Activated T-cell treated with anti-CD3 and anti-CD28 coated beads, Interleukin-2, amount 50 U/mL, for 48 hours (primary cell): Measurements from ENCODE around the gene ZNF850.
"Not testable (repeated sequence)": the region's sequence is repeated elsewhere in the genome, so short reads cannot be mapped to it uniquely, and the experiment has no call there.

Source experiments
- DNase-seq, 2 experiments: peaks; one replicate each; pipeline ENCODE4 v3.0.0-alpha.2; 2020

The ZNF850 gene

DNA sequence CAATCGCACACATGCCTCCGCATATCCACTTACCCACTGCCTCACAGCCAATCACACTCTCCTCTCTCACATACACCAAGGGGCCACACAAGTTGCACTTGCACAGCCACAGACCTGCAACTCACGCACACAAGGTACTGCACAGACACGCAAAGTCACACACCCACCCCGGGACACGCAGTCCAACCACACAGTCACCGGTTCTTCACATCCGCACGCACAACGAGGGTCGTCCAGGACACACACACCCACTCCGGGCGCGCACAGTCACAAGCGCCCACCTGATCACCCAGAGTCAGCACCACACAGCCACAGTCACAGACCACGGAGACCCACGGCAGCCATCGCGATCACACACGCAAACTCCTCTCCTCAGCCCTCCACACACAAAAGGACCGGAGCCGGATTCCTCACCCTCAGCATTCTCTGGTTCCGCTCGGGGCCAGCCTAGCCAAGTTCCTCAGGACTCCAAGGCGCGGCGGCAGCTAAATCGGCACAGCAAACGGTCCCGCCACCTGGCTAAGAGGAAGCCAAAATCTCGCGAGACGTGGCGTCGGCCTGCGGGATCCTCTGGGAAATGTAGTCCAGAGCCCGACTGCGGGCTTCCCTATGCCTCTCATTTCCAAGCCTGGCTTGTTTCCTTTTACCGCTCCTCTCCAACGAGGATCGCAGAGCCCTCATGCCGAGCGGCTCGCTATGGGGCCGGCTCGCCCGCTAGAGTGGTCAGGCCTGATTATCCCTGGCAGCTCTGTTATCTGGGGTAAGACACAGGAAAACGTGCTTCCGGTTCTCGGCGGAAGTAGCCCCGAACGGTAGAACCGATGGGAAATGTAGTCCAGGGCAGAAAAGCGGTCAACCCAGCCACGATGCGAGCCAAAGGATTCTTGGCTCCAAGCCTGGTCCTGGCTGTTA lies at the start of gene ZNF850:
Gene ZNF850, minus strand, starts transcription at position 497 of the 912 bp plus-strand sequence. CDS start 10,201 bp downstream, outside the sequence.
- DNase-seq: peak; percentile 96

DNA sequence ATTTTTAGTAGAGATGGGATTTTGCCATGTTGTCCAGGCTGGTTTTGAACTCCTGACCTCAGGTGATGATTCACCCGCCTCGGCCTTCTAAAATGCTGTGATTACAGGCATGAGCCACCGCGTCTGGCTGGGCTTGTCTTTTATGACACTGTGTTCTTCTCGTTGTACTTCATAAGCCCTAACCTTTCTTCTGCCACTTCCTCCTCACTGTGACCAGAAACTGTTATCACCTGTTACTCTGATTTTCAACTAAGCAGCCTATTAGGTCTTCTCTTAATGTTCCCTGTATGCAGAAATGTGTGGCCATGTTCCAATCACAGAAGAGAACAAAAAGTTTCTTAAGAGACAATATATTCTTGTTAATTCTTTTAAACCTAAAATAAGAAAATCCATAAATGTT lies 49.2 kb upstream of the ZNF850 start:
- DNase-seq: no peak

DNA sequence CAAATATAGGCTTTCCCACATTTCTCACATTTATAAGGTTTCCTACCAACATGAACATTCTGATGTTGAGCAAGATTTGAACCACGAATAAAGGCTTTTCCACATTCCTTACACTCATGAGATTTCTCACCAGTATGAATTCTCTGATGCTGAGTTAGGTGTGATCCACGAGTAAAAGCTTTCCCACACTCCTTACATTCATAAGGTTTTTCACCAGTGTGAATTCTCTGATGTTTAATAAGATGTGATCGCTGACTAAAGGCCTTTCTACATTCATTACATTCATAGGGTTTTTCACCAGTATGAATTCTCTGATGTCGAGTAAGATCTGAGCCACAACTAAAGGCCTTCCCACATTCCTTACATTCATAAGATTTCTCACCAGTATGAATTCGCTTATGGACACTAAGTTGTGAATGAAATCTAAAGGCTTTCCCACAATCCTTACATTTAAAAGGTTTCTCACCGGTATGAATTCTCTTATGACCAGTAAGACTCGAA lies 46.6 kb upstream of the ZNF850 start:
- no peak for DNase-seq

DNA sequence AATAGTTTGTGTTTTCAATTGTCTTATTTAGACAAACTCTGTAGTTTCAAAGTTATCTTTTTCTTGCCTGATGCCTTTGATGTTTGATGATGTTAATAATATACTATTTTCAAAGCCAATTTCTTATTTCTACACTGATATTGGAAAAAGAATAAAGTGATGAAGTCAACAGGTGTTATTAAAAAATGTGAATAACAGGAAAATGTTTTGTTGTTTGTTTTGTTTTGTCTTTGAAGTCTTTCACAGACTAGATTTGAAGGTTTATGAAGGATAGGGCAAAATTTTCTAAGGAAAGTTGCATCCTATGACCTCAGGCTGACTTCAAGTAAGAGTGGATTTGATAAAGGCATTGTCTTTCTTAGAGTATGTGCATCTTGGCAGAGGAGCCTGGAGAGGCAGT lies 34.4 kb upstream of the ZNF850 start:
- no peak for DNase-seq

DNA sequence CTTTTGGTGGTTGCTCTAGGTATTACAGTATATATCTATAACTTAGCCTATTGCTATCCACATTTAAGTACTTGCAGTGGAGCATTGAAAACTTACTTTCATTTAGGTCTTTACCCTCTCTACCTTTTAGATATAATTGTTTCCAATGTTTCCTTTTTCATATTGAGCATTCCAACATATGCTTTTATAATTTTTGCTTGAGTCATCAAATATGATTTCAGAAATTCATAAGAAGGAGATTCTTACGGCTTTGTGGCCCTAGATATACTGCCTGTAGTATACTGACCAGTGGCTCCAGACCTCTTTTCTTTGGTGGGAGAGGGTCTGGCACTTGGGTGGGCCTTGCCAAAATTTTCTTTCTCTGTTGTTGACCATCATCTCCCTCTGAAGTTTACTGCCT lies 32.8 kb upstream of the ZNF850 start:
- DNase-seq: no peak

DNA sequence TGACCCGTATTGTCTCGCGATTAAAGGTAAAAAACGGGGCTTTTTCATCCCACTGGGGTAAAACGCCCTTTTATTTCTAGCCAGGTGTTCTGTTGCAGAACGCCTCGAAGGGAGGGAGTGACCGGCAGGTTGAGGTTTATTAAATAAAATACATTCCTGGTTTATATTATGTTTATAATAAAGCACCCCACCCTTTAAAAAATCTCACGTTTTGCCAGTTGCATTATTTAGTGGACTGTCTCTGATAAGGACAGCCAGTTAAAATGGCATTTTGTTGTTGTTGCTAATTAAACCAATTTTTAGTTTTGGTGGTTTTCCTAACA lies 25.1 kb upstream of the ZNF850 start:
- no peak for DNase-seq

DNA sequence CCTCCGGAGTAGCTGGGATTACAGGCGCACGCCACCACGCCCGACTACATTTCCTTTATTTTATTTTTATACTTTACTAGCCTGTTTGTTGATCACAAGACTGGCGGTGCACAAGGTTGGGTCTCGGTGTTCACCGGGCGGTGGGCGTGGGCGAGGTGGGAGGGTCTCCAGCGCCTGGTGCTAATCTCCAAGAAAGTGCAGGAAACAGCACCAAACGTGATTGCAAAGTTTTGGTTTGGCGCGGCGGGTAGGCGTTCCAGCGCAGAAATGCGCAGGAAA lies 24.0 kb upstream of the ZNF850 start:
- no peak for DNase-seq

DNA sequence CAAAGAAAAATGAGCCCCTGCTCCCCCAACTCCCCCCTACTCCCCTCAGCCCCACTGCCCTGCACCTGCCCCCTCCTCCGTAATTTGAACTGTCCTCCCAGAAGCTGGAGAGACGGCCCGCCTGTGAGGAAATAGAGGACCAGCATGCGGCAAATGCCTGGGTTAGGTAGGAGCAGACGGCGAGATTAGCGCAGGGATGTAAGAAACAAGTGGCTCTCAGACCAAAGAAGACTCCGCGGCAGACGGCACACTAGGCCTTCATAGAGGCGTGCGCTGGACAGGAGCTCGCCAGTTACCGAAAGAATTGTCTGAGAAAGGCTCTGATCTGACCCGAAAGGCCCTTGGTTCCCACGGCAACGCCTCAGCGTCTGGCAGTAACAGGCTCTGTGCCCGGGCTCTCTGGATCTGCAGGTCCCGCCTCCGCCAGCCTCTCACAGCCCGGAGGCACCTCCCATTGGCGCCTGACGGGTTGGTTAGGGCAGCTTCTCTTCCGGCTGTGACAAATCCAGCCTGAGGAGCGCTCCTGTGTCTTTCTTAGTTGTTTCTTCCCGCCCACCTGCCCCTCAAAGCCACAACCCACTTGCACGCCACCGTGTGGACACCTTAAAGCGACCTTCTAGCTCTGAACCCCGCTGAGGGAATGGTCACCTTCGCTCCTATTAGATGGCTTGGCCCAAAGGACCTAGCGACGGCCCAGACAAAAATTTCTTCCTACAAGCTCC lies 19.0 kb upstream of the ZNF850 start:
- peak; percentile 26 to 32 for DNase-seq

DNA sequence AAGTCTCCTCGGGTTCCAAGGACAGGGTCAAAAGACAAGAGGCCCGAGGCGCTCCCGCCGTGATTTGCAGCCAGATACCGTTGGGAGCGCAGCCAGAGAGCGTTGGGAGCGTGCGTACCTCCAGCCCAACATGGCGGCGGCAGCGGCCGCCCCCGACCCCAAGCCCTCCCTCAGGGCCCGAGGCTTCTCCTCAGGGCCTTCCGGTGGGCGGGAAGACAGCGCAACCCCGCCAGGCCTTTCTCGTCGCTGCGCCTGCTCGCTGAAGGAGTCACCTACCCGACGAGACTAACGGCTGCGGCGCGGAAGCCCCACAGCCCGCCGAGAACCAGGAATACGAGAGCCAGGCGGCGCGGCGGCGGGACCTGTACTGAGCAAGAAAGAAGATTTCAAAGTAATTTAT lies 3.2 kb upstream of the ZNF850 start:
- DNase-seq: no peak

DNA sequence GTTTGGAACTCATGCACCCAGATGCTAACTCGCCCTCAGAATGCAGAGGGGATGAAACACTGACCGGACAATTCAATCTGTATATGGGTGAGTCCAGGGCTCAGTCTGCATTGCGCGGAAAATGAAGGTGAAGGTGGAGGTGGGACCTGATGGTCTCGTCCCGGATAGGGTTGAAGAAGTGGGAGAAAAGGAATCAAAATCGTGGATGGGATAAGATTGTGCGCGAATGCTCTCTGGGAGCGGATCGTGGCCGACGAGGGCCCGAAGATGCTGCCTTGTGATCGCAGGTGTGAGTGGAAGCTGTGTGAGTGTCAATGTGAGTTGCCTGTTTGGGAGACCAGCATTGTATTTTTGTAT lies 594 bp upstream of the ZNF850 start:
- no peak for DNase-seq

DNA sequence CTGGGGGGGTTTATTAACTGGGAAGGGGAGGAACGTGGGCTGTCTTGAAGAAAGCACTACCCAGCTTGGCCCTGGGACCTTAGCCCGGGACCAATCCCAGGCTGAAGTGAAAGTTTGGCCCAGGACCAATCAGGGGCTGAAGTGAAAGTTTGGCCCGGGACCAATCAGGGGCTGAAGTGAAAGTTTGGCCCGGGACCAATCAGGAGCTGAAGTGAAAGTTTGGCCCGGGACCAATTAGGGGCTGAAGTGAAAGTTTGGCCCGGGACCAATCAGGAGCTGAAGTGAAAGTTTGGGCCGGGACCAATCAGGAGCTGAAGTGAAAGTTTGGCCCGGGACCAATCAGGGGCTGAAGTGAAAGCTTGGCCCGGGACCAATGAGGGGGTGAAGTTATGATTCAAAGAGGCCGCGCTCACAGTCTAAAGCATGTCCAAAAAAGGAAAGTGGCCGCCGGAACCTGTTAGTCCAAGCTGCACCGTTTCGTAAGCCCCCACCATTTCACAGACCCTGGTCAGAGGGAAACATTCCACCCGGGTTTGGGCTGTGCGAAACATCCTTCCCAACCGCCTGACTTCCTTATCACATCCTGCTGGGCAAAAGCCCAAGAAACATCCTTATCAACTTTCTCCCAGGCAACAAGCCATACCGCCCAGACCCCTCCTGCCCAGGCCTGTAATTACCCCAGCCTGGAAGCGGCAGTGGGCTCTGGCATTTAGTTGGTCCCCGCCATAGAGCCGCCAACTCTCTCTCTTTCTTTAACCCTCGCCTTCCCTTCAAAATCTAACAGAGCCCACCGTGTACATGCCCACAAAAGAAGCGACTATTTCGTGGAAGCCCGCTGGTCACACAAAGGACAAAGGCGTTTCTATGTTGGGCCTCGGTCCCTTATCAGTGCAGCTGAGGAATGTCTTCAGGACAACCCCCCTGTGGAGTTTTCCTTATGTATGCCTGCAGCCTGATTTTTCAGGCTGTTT lies 1.1 kb downstream of the ZNF850 start:
- DNase-seq: peak; percentile 40 to 55

DNA sequence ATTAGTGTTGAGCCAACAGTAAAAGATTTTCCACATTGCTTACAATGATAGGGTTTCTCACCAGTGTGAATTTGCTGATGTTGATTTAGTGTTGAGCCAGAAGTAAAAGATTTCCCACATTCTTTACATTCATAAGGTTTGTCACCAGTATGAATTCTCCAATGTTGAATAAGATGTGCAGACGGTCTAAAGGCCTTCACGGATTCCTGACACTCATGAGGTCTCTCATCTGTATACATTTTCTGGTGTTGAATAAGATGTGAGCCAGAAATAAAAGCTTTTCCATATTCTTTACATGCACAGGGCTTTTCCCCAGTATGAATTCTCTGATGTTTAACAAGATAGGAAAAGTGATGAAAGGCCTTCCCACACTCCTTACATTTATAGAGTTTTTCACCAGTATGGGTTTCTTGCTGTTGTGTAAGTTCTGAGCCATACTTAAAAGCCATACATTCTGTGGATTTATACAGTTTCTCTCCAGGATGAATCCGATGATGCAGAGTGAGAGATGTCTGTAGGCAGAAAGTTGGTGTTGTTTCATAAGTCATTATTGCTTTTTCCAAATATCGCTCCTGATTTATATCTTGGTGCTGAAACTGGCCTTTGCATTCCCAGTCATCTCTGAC lies 22.4 kb downstream of the ZNF850 start:
- no peak for DNase-seq

DNA sequence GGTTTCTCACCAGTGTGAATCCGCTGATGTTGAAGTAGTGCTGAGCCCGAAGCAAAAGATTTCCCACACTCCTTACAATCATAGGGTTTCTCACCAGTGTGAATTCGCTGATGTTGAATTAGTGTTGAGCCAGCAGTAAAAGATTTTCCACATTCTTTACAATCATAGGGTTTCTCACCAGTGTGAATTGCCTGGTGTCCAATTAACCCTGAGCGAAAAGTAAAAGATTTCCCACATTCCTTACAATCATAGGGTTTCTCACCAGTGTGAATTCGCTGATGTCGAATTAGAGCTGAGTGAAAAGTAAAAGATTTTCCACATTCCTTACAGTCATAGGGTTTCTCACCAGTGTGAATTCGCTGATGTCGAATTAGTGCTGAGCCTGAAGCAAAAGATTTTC lies 23.0 kb downstream of the ZNF850 start:
- DNase-seq: not testable (repeated sequence)

DNA sequence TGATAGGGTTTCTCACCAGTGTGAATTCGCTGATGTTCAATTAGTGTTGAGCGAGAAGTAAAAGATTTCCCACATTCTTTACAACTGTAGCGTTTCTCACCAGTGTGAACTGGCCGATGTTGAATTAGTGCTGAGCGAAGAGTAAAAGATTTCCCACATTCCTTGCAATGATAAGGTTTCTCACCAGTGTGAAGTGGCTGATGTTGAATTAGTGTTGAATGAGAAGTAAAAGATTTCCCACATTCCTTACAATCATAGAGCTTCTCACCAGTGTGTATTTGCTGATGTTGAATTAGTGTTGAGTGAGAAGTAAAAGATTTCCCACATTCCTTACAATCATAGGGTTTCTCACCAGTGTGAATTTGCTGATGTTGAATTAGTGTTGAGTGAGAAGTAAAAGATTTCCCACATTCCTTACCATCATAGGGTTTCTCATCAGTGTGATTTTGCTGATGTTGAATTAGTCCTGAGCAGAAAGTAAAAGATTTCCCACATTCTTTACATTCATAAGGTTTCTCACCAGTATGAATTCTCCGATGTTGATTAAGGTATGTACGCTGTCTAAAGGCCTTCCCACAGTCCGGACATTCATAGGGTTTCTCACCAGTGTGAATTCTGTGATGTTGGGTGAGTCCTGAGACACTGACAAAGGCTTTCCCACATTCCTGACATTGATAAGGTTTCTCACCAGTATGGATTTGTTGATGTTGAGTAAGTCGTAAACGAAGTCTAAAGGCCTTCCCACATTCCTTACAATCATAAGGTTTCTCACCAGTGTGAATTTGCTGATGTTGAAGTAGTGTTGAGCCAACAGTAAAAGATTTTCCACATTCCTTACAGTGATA lies 24.0 kb downstream of the ZNF850 start:
- DNase-seq: no peak

DNA sequence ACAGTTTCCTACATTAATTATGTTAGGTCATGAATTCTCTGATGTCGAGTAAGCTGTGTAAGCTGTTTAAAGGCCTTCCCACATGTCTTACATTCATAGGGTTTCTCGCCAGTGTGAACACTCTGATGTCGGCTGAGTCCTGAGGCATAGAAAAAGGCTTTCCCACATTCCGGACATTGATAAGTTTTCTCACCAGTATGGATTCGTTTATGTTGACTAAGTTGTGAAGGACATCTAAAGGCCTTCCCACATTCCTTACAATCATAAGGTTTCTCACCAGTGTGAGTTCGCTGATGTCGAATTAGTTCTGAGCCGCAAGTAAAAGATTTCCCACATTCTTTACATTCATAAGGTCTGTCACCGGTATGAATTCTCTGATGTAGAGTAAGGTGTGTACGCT lies 24.9 kb downstream of the ZNF850 start:
- DNase-seq: no peak

DNA sequence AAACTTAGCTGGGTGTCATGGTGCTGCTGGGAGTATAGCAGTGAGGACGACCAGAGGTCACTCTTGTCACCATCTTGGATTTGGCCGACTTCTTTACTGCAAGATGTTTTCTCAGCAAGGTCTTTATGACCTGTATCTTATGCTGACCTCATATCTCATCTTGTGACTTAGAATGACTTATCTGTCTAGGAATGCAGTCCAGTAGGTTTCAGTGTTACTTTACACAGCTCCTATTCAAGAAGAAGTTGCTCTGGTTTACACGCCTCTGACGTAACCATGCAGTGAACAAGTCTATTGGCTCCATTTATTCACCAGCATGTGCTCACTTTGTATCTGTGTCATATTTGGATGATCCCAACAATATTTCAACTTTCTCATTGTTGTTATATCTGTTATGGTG lies 26.7 kb downstream of the ZNF850 start:
- DNase-seq: no peak

DNA sequence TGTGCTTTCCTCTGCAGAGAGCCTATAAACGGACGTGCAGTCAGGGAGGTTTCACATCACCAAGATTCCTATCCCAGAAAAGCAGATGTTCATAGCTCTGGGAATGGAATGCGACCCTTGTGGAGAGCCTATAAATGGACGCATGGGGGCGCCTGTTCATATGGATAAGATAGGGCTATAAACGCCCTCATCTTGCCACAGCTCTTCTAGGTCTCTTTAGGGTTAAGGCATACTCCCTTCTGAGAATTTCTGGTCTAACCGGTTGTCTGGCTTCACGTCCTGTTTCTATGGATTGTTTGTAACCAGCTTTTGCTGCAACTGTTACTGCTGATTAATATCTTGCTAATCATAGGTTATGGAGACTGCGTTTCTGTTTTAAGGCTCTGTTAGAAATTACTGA lies 36.4 kb downstream of the ZNF850 start:
- DNase-seq: not testable (repeated sequence)

DNA sequence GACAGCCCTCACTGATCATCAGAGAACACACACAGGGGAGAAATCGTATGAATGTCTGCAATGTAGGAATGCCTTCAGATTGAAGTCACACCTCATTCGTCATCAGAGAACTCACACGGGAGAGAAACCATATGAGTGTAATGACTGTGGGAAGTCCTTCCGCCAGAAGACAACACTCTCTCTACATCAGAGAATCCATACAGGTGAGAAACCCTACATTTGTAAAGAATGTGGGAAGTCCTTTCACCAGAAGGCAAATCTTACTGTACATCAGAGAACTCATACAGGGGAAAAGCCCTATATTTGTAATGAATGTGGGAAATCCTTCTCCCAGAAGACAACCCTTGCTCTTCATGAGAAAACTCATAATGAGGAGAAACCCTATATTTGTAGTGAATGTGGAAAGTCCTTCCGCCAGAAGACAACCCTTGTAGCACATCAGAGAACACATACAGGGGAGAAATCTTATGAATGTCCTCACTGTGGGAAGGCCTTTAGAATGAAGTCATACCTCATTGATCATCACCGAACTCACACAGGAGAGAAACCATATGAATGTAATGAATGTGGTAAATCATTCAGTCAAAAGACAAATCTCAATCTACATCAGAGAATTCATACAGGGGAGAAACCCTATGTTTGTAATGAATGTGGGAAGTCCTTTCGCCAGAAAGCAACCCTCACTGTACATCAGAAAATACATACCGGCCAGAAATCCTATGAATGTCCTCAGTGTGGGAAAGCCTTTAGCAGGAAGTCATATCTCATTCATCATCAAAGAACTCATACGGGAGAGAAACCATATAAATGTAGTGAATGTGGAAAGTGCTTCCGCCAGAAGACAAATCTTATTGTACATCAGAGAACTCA lies 52.7 kb downstream of the ZNF850 start:
- DNase-seq: no peak

DNA sequence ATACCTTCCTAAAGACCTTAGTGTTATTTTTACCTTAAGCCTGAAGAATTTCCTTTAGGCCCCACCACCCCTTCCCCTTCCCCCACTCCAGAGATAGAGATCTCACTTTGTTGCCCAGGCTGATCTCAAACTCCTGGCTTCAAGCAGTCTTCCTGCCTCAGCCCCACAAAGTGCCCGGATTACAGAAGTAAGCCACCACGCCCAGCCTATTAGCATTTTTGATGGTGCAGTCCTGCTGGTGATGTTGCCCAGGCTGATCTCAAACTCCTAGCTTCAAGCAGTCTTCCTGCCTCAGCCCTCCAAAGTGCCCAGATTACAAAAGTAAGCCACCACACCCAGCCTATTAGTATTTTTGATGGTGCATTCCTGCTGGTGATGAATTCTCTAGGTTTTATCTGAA lies 63.2 kb downstream of the ZNF850 start:
- no peak for DNase-seq

DNA sequence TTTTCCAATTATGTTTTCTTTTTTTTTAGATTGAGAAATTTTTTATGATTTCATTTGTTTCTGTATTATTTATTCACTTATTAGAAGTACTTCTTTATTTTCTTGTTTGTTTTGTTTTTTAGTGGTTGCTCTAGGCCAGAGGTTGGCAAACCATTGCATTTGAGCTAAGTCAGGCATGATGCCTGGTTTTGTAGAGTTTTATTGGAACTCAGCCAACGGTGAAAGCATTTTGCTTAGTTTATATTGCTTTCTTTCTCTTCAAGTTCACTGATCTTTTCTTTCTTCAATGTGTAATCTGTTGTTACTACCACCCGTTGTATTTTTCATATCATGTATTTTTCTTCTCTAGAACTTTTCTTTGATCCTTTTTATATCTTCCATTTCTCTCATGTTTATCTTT lies 65.5 kb downstream of the ZNF850 start:
- DNase-seq: no peak

DNA sequence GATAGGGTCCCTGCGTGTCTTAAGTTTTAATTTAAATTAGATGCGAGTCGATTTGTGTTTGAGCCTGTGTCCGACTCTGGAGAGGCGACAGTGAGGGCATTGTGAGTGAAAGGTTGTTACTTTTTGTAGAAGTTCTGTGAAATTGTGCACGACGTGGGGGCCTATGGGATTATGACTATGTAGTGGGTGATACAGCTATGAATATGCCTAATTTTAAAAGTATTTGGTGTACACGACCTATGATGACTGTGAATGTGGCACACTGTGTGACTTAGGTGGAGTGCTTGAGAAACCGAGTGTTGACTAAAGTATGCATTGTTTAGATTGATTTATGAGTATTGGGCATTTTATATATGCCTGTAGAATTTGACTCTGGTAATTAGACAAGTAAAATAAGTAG lies 84.5 kb downstream of the ZNF850 start:
- DNase-seq: no peak
